GM12878 (cell line): ENCODE data around the gene GALNT11.

Source experiments
- CTCF ChIP-seq, 3 experiments: IDR thresholded peaks in 2 of 3; conservative IDR thresholded peaks in 1 of 3; 2 replicates each; pipeline ENCODE4 v1.5.1; 2011; ENCODE audit warnings: low read depth in 3 of 3, low read length in 3 of 3, mild to moderate bottlenecking in 3 of 3, control low read depth in 2 of 3, moderate library complexity in 2 of 3, inconsistent platforms in 1 of 3, mixed read lengths in 1 of 3; ENCODE audit not compliant: control insufficient read depth in 2 of 3, insufficient read depth in 1 of 3; ENCODE audit errors: extremely low read depth in 1 of 3
- ELK1 ChIP-seq: IDR thresholded peaks from 2 replicates; pipeline ENCODE4 v1.6.1; 2012; ENCODE audit warnings: low read depth, low read length, improper control_type of control experiment
- FOS ChIP-seq: IDR thresholded peaks from 3 replicates; pipeline ENCODE4 v1.6.1; 2011; ENCODE audit warnings: borderline replicate concordance; ENCODE audit not compliant: insufficient read length; ENCODE audit errors: extremely low read depth
- JUNB ChIP-seq: IDR thresholded peaks from 2 replicates; pipeline ENCODE4 v1.6.1; 2016; ENCODE audit warnings: antibody characterized with exemption, mild to moderate bottlenecking
- NR2C2 ChIP-seq: IDR thresholded peaks from 2 replicates; pipeline ENCODE4 v1.6.1; 2011; ENCODE audit warnings: borderline replicate concordance, low read depth; ENCODE audit not compliant: control insufficient read depth, insufficient read length
- RELA ChIP-seq: fragments of 450-650 bp; IDR thresholded peaks from 2 replicates; pipeline ENCODE4 v1.8.0; 2014; ENCODE audit warnings: borderline replicate concordance; ENCODE audit not compliant: partially characterized antibody
- REST ChIP-seq: IDR thresholded peaks from 2 replicates; pipeline ENCODE4 v1.6.1; 2012; ENCODE audit warnings: mild to moderate bottlenecking, low read depth, low read length
- STAT3 ChIP-seq: IDR thresholded peaks from 2 replicates; pipeline ENCODE4 v1.6.1; 2011; ENCODE audit warnings: low read depth, low read length, improper control_type of control experiment

GRCh38 chr7:152130658-152131590, 105.5 kb downstream of the GALNT11 start:
- TF ChIP-seq RELA (no peak), FOS (no peak), ELK1 (no peak), JUNB (no peak), REST (no peak), CTCF (IDR thresholded peaks at IDR 0.05 in 2 of 3, conservative IDR thresholded peaks at IDR 0.05 in 1 of 3; ENCODE audit: control insufficient read depth in 2 of 3, extremely low read depth in 1 of 3, insufficient read depth in 1 of 3, low read depth in 3 of 3, low read length in 3 of 3) (no peak), STAT3 (no peak), NR2C2 (no peak)
